Measurements from ENCODE around the gene GARNL3. TPM values are rescaled to one million over a fixed set of nuclear protein-coding genes. Genes with fewer than 3 reads are reported as not detected.

GARNL3 gene
- total RNA-seq, 1 experiment from 2014 or later = 15.5 TPM

- Histone ChIP-seq H3K4me2 (ENCODE audit: low read length) (peak overlapping the region; percentile 92), H4K20me1 (ENCODE audit: low read length) (no peaks in the 10 kb centered on the region), H3K9ac (ENCODE audit: low read length) (peak overlapping the region; percentile 64), H3K79me2 (ENCODE audit: low read length) (peaks cover 15% of the 10 kb centered on the region), H3K27ac (ENCODE audit: low read length) (no peak overlapping the region), H3F3A (ENCODE audit: low read length, unreplicated experiment) (no peaks in the 10 kb centered on the region), H3K27me3 (ENCODE audit: low read length) (no peaks in the 10 kb centered on the region), H3K9me2 (replicated peaks; ENCODE audit: low read length) (no peaks in the 10 kb centered on the region), H2AFZ (ENCODE audit: low read length) (peak overlapping the region; percentile 69; the same call in 1 of the 2 replicates), H3K36me3 (ENCODE audit: low read depth, low read length) (no peaks in the 10 kb centered on the region), H3K4me1 (ENCODE audit: insufficient read depth, low read length) (peaks cover 14% of the 10 kb centered on the region), H3K4me3 (ENCODE audit: low read length) (peak overlapping the region; percentile 82), H3K9me3 (ENCODE audit: low read length) (no peaks in the 10 kb centered on the region)
- DNase-seq (no peak), ATAC-seq (no peak)
- BruUV-seq (replicated peaks) = no TSS peak
- TF ChIP-seq CTCF (conservative IDR thresholded peaks at IDR 0.05; ENCODE audit: low read depth, low read length) = no peak
- TF ChIP-seq EZH2 (IDR thresholded peaks at IDR 0.05; ENCODE audit: low read length, unreplicated experiment) = no peak
- no peak for TF ChIP-seq EZH2phosphoT487 (IDR thresholded peaks at IDR 0.05; ENCODE audit: borderline replicate concordance, low read length)
- POLR2A ChIA-PET (ENCODE audit: unreplicated experiment) = no interaction called here
- CTCF ChIA-PET = no interaction called here
- intact Hi-C loops (cut with micrococcal nuclease) = loop anchor here (5.0 kb wide), 2 partner anchors 171 to 186 kb away; no protein-coding TSS in a partner anchor
Observed at GRCh38 chr9:127398275-127398647, 133.7 kb downstream of the GARNL3 start.

GRCh38 chr9:127398715-127399400 lies 134.3 kb downstream of the GARNL3 start:
- Histone ChIP-seq H3K36me3 (ENCODE audit: low read depth, low read length) (no peaks in the 10 kb centered on the region; the same call in 1 of the 2 replicates), H3K4me3 (ENCODE audit: low read length) (peak overlapping the region; percentile 82; the same call in 1 of the 2 replicates), H4K20me1 (ENCODE audit: low read length) (no peaks in the 10 kb centered on the region), H2AFZ (ENCODE audit: low read length) (no peak overlapping the region), H3K9me2 (replicated peaks; ENCODE audit: low read length) (no peaks in the 10 kb centered on the region), H3K4me1 (ENCODE audit: insufficient read depth, low read length) (peaks cover 14% of the 10 kb centered on the region), H3K79me2 (ENCODE audit: low read length) (peaks cover 15% of the 10 kb centered on the region), H3K9me3 (ENCODE audit: low read length) (no peaks in the 10 kb centered on the region), H3K4me2 (ENCODE audit: low read length) (peak overlapping the region; percentile 92), H3F3A (ENCODE audit: low read length, unreplicated experiment) (no peaks in the 10 kb centered on the region), H3K27me3 (ENCODE audit: low read length) (no peaks in the 10 kb centered on the region), H3K27ac (ENCODE audit: low read length) (no peak overlapping the region), H3K9ac (ENCODE audit: low read length) (no peak overlapping the region; the same call in 1 of the 2 replicates)
- TF ChIP-seq EZH2phosphoT487 (IDR thresholded peaks at IDR 0.05; ENCODE audit: borderline replicate concordance, low read length) = no peak
- TF ChIP-seq CTCF (conservative IDR thresholded peaks at IDR 0.05; ENCODE audit: low read depth, low read length) = no peak
- no peak for TF ChIP-seq EZH2 (IDR thresholded peaks at IDR 0.05; ENCODE audit: low read length, unreplicated experiment)
- BruUV-seq (replicated peaks) = no TSS peak
- ChIA-PET POLR2A (ENCODE audit: unreplicated experiment) (no interaction called here), CTCF (no interaction called here)
- intact Hi-C loops (cut with micrococcal nuclease) = loop anchor here (5.0 kb wide), 2 partner anchors 172 to 187 kb away; no protein-coding TSS in a partner anchor
- DNase-seq (no peak), ATAC-seq (no peak)

- BruUV-seq (replicated peaks) = no TSS peak
Observed at GRCh38 chr9:127399736-127400269, 135.2 kb downstream of the GARNL3 start.

More at GRCh38 chr9:127399736-127400269, 135.2 kb downstream of the GARNL3 start:
- DNase-seq = no peak
- Histone ChIP-seq H3K9me3 (ENCODE audit: low read length) (no peaks in the 10 kb centered on the region), H3K4me2 (ENCODE audit: low read length) (no peak overlapping the region), H2AFZ (ENCODE audit: low read length) (no peak overlapping the region), H3K4me1 (ENCODE audit: insufficient read depth, low read length) (peaks cover 14% of the 10 kb centered on the region), H3K9me2 (replicated peaks; ENCODE audit: low read length) (no peaks in the 10 kb centered on the region), H3K79me2 (ENCODE audit: low read length) (peaks cover 15% of the 10 kb centered on the region), H3K4me3 (ENCODE audit: low read length) (no peak overlapping the region), H3K27ac (ENCODE audit: low read length) (no peak overlapping the region), H3K27me3 (ENCODE audit: low read length) (no peaks in the 10 kb centered on the region), H3K9ac (ENCODE audit: low read length) (no peak overlapping the region), H4K20me1 (ENCODE audit: low read length) (no peaks in the 10 kb centered on the region), H3K36me3 (ENCODE audit: low read depth, low read length) (no peaks in the 10 kb centered on the region; the same call in 1 of the 2 replicates), H3F3A (ENCODE audit: low read length, unreplicated experiment) (no peaks in the 10 kb centered on the region)
- TF ChIP-seq CTCF (conservative IDR thresholded peaks at IDR 0.05; ENCODE audit: low read depth, low read length) = no peak
- no peak for TF ChIP-seq EZH2 (IDR thresholded peaks at IDR 0.05; ENCODE audit: low read length, unreplicated experiment)
- TF ChIP-seq EZH2phosphoT487 (IDR thresholded peaks at IDR 0.05; ENCODE audit: borderline replicate concordance, low read length) = no peak
- intact Hi-C loops (cut with micrococcal nuclease) = loop anchor here (5.0 kb wide), 2 partner anchors 173 to 188 kb away; no protein-coding TSS in a partner anchor
- ATAC-seq = no peak
- ChIA-PET CTCF (no interaction called here), POLR2A (ENCODE audit: unreplicated experiment) (no interaction called here)

Data from PC-3 (cell line).